Measurements from ENCODE around the gene PLEKHG7.
A peak's percentile ranks its signal among the peaks of the same experiment; 100 is the strongest.

PLEKHG7 gene

DNA sequence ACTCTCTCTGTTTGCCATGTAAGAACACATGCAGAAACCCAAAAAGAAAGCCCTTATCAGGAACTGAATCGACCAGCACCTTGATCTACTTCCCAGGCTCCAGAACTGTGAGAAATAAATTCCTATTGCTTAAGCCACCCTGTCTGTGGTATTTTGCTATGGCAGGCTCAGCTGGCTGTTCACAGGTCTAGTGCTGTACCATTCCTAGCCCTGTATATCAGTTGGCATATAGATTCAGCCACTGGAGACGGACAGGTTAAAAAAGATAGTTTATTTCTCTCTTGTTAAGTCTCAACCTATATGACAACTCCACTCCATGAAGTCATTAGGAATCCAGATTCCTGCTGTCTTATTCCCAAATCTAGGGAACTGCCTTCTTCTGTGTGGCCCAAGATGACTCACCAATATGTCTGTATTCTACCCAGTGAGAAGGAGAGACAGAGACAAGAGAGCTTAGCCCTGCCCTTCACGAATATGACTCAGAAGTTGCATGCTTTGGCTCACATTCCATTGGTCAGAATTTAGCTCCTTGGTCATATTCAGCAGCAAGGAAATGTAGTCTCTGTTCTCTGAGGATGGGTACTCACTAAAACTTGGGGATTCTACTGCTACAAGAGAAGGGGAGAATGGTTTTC lies 57.0 kb downstream of the PLEKHG7 start:
- H3K4me1 Mint-ChIP-seq = peaks cover 20% of the 10 kb centered on the region
- no peak overlapping the region for H3K4me3 Mint-ChIP-seq
- DNase-seq (ENCODE audit: low spot score in 2 of 2) = no peak
- peaks cover 24% of the 10 kb centered on the region for H3K27me3 Mint-ChIP-seq
- ATAC-seq (replicated peaks; ENCODE audit: extremely low read depth, poor library complexity, severe bottlenecking) = no peak
- no peak overlapping the region for H3K27ac Mint-ChIP-seq (ENCODE audit: low read depth)
- H3K9me3 Mint-ChIP-seq = no peaks in the 10 kb centered on the region
- H3K36me3 Mint-ChIP-seq (ENCODE audit: insufficient read depth) = peaks cover 2% of the 10 kb centered on the region

DNA sequence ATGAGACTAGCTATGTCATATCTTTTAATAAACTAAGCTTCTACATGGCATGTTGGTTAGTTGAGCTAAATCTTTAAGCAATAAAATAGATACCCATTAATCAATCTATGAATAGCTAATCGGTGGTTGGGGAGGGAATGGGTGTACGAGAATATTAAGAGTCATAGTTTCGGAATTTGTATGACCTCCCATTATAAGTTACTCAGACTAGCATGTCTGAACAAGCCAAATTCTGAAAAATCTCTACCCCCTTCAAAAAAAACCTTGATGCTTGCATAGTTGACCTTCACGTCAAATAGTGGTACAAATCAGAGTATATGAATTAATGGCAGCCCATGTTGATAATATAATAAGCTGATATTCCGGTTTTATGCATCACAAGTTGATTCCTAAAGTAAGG lies 60.0 kb downstream of the PLEKHG7 start:
- ATAC-seq (replicated peaks; ENCODE audit: extremely low read depth, poor library complexity, severe bottlenecking) (no peak), DNase-seq (ENCODE audit: low spot score in 2 of 2) (no peak)
- Mint-ChIP-seq H3K9me3 (no peaks in the 10 kb centered on the region), H3K27me3 (peaks cover 24% of the 10 kb centered on the region), H3K4me3 (no peak overlapping the region), H3K27ac (ENCODE audit: low read depth) (no peak overlapping the region), H3K36me3 (ENCODE audit: insufficient read depth) (peaks cover 2% of the 10 kb centered on the region), H3K4me1 (peaks cover 11% of the 10 kb centered on the region)

DNA sequence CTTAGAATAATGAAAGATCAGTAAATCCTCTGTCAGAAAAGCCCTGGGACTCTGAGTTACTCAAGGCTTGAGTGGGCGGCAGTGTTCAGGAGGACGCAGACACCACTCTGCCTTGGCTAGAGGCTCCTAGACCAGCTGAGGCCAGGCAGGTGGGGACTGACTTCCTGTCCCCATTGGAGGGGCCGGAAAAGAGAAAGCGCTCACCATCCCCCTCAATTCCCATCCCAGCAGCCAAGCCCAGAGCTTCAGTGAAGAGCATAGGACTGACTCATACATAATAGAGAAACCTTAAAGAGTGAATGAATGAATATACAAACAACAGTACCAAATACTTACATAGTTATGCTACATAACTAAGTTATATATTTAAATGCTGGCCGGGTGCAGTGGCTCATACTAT lies 62.0 kb downstream of the PLEKHG7 start:
- DNase-seq (ENCODE audit: low spot score in 2 of 2) (no peak), ATAC-seq (replicated peaks; ENCODE audit: extremely low read depth, poor library complexity, severe bottlenecking) (no peak)
- no peak overlapping the region for H3K27ac Mint-ChIP-seq (ENCODE audit: low read depth)
- H3K4me1 Mint-ChIP-seq = no peaks in the 10 kb centered on the region
- peaks cover 1% of the 10 kb centered on the region for H3K36me3 Mint-ChIP-seq (ENCODE audit: insufficient read depth)
- peaks cover 24% of the 10 kb centered on the region for H3K27me3 Mint-ChIP-seq
- no peak overlapping the region for H3K4me3 Mint-ChIP-seq
- H3K9me3 Mint-ChIP-seq = no peaks in the 10 kb centered on the region

DNA sequence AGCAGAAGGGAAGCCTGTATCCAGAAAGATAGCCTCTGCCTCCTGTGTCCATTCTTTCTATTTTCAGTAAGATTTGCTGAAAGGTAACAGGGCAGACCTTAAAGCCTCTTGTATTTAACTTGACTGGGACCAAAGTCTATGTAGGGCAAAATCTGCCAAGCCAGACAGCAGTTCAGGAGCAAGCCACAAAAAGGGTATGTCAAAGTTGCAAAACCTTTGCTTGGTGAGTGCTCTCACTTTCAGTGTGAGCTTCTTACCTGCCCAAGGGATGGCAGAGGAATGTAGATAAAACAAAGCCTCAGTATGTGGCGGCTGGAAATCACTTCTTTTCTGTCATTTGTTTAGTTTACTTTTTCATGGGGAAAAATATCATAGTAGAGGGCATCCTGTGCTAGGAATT lies 63.1 kb downstream of the PLEKHG7 start:
- Mint-ChIP-seq H3K4me1 (no peaks in the 10 kb centered on the region), H3K27ac (ENCODE audit: low read depth) (no peak overlapping the region), H3K27me3 (peaks cover 24% of the 10 kb centered on the region)

DNA sequence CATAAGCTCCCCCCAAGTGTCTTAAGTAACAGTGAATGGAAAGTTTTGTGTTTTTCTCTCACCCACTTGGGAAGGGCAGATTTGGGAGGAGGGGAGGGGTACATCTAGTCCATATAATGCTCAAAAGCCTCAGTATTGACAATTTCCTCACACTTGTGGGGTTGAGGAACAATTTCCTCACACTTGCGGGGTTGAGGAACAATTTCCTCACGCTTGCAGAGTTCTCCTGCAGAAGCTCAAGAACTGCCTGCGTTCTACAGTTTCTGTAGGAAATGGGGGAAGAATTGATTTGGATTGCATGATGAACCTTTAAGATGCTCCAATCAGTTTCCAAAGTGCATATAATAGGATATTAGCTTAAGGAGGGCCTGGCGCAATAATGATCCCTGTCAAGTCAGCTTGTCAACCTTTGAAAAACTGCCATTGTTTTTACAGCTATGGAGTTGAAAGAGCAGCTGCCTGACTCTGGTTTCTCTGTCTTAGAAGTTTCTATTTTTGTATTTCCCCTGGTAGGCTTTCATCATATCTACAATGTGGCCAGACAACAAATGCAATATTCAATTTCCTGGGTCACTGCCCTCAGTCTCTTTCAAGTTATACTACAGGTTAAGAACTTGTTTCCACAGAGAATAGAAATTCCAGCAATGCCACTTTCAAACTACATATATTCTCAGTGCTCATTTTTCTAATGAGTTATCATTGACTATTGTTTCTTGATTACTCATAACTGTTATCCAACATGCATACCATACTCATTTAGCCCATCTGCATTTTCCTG lies 66.5 kb downstream of the PLEKHG7 start:
- no peaks in the 10 kb centered on the region for H3K9me3 Mint-ChIP-seq
- no peak overlapping the region for H3K27ac Mint-ChIP-seq (ENCODE audit: low read depth)
- no peaks in the 10 kb centered on the region for H3K4me1 Mint-ChIP-seq
- no peak for ATAC-seq (replicated peaks; ENCODE audit: extremely low read depth, poor library complexity, severe bottlenecking)
- H3K4me3 Mint-ChIP-seq = no peak overlapping the region
- no peaks in the 10 kb centered on the region for H3K27me3 Mint-ChIP-seq
- no peak for DNase-seq (ENCODE audit: low spot score in 2 of 2)
- H3K36me3 Mint-ChIP-seq (ENCODE audit: insufficient read depth) = no peaks in the 10 kb centered on the region

More for the DNA sequence above, 63.1 kb downstream of the PLEKHG7 start:
- no peak for ATAC-seq (replicated peaks; ENCODE audit: extremely low read depth, poor library complexity, severe bottlenecking)
- Mint-ChIP-seq H3K9me3 (no peaks in the 10 kb centered on the region), H3K36me3 (ENCODE audit: insufficient read depth) (no peaks in the 10 kb centered on the region), H3K4me3 (no peak overlapping the region)
- DNase-seq (ENCODE audit: low spot score in 2 of 2) = no peak

DNA sequence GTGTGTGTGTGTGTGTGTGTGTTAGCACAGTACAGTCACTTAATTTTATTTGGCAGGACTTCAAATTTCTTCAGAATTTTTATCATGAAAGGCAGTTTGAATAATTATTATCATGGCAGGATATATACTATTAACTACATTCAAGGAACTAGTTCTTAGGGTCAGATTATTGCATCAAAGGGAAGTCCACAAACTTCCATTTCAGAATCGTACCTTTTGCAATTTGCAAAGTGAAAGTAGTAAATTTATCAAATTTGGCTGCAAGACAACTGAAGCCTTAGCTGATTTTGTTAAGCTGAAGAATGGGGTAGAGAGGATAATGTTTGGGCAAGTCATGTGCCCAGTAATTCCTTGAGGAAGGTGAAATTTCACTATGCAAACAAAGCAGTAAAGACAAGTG lies 68.2 kb downstream of the PLEKHG7 start:
- H3K36me3 Mint-ChIP-seq (ENCODE audit: insufficient read depth) = no peaks in the 10 kb centered on the region
- no peak overlapping the region for H3K4me3 Mint-ChIP-seq
- H3K27me3 Mint-ChIP-seq = no peaks in the 10 kb centered on the region
- DNase-seq (ENCODE audit: low spot score in 2 of 2) (no peak), ATAC-seq (replicated peaks; ENCODE audit: extremely low read depth, poor library complexity, severe bottlenecking) (no peak)
- H3K9me3 Mint-ChIP-seq = no peaks in the 10 kb centered on the region
- H3K4me1 Mint-ChIP-seq = no peaks in the 10 kb centered on the region
- H3K27ac Mint-ChIP-seq (ENCODE audit: low read depth) = no peak overlapping the region

DNA sequence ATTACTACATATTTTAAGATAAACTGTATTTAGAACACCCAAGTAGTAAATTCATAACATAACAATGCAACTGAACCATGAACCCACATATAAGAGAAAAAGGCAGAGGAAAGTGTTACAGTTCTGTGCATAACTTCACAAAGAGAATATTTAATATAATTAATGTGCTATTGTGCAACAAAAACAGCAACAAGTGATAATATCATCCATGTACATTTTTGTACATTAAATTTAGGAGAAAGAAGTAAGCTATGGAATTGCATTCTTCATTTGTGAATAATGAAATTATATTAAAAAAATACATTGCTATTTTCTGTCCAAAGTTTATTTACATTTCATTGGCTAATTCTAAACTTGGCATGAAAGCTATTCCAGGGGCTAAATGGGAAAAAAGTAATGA lies 72.6 kb downstream of the PLEKHG7 start:
- Mint-ChIP-seq H3K27me3 (no peaks in the 10 kb centered on the region), H3K9me3 (no peaks in the 10 kb centered on the region), H3K4me1 (no peaks in the 10 kb centered on the region), H3K4me3 (no peak overlapping the region), H3K27ac (ENCODE audit: low read depth) (no peak overlapping the region), H3K36me3 (ENCODE audit: insufficient read depth) (peaks cover 19% of the 10 kb centered on the region)
- ATAC-seq (replicated peaks; ENCODE audit: extremely low read depth, poor library complexity, severe bottlenecking) (no peak), DNase-seq (ENCODE audit: low spot score in 2 of 2) (no peak)

DNA sequence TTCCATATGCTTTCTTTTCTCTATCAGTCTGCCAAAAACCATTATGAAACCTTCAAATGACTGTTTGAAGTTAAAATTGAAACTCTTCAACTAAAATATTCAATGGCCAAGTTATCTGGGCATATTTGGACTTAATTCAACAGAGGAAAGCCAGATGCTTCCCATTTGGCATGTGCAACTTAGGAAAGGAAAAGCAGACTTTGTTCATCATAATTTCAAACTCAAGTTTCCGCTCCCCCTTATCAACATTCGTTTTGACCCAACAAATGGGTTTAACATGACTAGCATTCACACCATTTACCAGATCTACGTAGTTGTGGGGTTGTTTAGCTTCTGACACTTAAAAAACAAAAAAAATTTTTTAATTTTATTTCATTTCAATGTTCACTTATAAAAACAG lies 75.7 kb downstream of the PLEKHG7 start:
- Mint-ChIP-seq H3K4me3 (no peak overlapping the region), H3K4me1 (no peaks in the 10 kb centered on the region), H3K9me3 (no peaks in the 10 kb centered on the region), H3K36me3 (ENCODE audit: insufficient read depth) (peaks cover 23% of the 10 kb centered on the region), H3K27ac (ENCODE audit: low read depth) (peak overlapping the region; percentile 7), H3K27me3 (no peaks in the 10 kb centered on the region)
- ATAC-seq (replicated peaks; ENCODE audit: extremely low read depth, poor library complexity, severe bottlenecking) (no peak), DNase-seq (ENCODE audit: low spot score in 2 of 2) (no peak)

DNA sequence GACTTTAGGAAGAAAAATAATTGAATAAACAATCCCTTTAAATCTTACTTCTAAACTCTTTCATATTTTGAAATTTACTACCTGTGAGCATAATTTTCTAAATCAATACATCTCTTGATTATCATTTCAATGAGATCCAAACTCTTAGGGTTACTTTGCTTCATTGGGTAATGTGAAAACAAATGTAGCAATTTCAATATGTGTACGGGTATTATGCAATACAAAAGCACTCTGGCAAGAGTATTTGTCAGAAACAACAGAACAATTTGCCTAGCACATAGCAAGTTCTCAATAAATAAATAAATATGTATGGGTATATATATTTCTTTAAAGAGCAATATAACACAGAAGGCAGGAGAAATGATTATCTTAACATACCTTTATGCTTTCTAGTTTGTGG lies 77.1 kb downstream of the PLEKHG7 start:
- peaks cover 23% of the 10 kb centered on the region for H3K36me3 Mint-ChIP-seq (ENCODE audit: insufficient read depth)
- DNase-seq (ENCODE audit: low spot score in 2 of 2) = no peak
- ATAC-seq (replicated peaks; ENCODE audit: extremely low read depth, poor library complexity, severe bottlenecking) = no peak
- no peaks in the 10 kb centered on the region for H3K9me3 Mint-ChIP-seq
- H3K27me3 Mint-ChIP-seq = no peaks in the 10 kb centered on the region
- no peak overlapping the region for H3K4me3 Mint-ChIP-seq
- no peaks in the 10 kb centered on the region for H3K4me1 Mint-ChIP-seq
- no peak overlapping the region for H3K27ac Mint-ChIP-seq (ENCODE audit: low read depth)

DNA sequence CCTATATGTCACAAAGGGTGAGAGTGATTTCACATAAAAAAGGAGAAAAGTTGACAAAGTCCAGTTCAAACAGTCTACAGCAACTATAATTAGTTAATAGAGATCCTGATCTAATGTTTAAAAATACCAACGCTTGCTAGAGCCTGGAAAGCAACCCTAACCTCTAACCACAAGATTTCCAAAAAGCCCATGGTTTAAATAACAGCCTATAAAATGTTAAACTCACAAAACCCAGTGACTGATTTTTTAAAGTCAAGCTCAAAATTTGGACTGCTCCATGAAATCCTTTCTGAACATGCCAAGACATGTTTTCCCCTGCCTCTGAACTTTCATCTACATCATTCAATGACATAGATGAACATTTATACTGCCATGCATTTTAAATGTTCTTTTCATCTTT lies 81.6 kb downstream of the PLEKHG7 start:
- Mint-ChIP-seq H3K27me3 (no peaks in the 10 kb centered on the region), H3K4me3 (no peak overlapping the region), H3K9me3 (no peaks in the 10 kb centered on the region), H3K27ac (ENCODE audit: low read depth) (no peak overlapping the region), H3K4me1 (no peaks in the 10 kb centered on the region), H3K36me3 (ENCODE audit: insufficient read depth) (peaks cover 5% of the 10 kb centered on the region)
- ATAC-seq (replicated peaks; ENCODE audit: extremely low read depth, poor library complexity, severe bottlenecking) = no peak
- DNase-seq (ENCODE audit: low spot score in 2 of 2) = no peak

DNA sequence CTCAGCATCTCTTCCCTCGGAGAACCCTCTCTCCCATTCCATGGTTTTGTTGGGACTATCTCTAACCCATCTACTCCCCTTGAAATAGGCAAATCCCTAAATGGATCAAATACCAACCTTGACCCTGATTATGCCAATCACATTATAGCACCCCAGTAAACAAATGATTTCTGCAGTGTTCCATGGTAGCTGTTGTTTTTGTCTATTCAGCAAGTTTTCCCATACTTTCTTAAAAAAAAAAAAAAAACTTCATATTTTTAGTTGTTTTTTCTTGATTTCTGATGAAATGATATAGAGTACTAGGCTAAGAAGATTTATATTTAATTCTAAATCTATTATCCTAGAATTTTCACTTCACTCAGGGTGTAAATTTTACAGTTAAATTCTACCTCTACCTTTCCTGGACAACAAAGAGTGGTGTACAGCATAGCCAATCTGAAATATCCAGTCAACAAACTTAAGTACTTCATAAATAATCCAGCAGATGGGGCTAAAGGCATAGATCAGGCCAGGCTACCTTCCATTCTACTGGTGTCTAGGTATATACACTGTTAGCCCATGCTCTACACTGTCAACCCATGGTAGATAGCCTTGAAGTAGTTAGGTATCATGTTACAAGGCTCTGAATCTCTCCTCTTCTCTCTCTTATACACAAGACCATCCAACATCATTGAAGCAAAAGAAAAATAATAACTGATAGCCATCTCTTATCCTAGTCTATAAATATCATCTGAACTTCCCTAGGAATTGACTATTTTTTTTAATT lies 82.2 kb downstream of the PLEKHG7 start:
- no peaks in the 10 kb centered on the region for H3K4me1 Mint-ChIP-seq
- H3K27me3 Mint-ChIP-seq = no peaks in the 10 kb centered on the region
- DNase-seq (ENCODE audit: low spot score in 2 of 2) (peak in 1 of 2 donors; percentile 17), ATAC-seq (replicated peaks; ENCODE audit: extremely low read depth, poor library complexity, severe bottlenecking) (peak; percentile 97)
- peaks cover 4% of the 10 kb centered on the region for H3K36me3 Mint-ChIP-seq (ENCODE audit: insufficient read depth)
- no peaks in the 10 kb centered on the region for H3K9me3 Mint-ChIP-seq
- no peak overlapping the region for H3K27ac Mint-ChIP-seq (ENCODE audit: low read depth)
- H3K4me3 Mint-ChIP-seq = no peak overlapping the region

DNA sequence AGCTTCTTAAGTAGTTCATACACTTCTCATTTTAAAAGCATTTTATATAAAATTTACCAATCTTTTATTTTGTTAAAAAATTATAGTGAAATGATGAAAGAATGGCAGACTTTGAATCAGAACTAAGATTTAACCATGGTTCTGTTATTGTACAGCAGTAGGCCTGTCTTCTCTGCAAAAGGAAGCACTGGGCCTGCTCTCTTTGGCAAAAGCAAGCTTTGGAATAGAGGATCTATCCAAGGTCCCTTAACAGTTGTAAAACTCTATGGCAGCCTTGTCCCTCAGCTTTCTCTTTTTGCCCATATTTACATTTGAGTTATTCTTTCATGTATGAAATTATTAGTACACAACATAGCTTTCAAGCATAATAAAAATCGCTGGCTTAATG lies 82.8 kb downstream of the PLEKHG7 start:
- H3K4me3 Mint-ChIP-seq = no peak overlapping the region
- H3K27me3 Mint-ChIP-seq = no peaks in the 10 kb centered on the region
- no peak for DNase-seq (ENCODE audit: low spot score in 2 of 2)
- H3K4me1 Mint-ChIP-seq = no peaks in the 10 kb centered on the region
- peaks cover 4% of the 10 kb centered on the region for H3K36me3 Mint-ChIP-seq (ENCODE audit: insufficient read depth)
- no peaks in the 10 kb centered on the region for H3K9me3 Mint-ChIP-seq
- no peak for ATAC-seq (replicated peaks; ENCODE audit: extremely low read depth, poor library complexity, severe bottlenecking)
- no peak overlapping the region for H3K27ac Mint-ChIP-seq (ENCODE audit: low read depth)

DNA sequence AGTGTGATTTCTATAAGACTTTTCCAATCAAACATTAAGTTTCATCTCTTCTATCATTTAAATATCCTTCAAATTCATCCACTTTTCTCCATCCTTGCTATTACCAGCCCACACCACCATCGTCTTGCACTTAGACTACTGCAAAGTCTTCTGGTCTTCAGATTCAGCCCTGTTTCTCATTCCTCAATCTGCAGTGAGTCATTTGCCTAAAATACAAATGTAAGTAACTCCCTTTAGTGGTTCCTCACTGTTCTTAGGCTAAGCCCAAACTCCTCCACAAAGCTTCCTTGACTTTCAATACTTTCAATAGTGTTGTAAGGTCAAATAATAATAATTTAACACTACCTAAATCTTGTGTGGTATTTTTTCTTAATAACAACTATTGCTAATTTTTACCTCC lies 83.3 kb downstream of the PLEKHG7 start:
- Mint-ChIP-seq H3K36me3 (ENCODE audit: insufficient read depth) (peaks cover 2% of the 10 kb centered on the region), H3K27ac (ENCODE audit: low read depth) (peak overlapping the region; percentile 7), H3K9me3 (no peaks in the 10 kb centered on the region), H3K4me1 (no peaks in the 10 kb centered on the region), H3K27me3 (no peaks in the 10 kb centered on the region), H3K4me3 (no peak overlapping the region)
- no peak for DNase-seq (ENCODE audit: low spot score in 2 of 2)
- no peak for ATAC-seq (replicated peaks; ENCODE audit: extremely low read depth, poor library complexity, severe bottlenecking)
